DOHH2 (cell line): ENCODE measurements around the gene FXR2.

Experiments
- H3F3A ChIP-seq: fragments of 200-600 bp; sonication (generic), shearing (Covaris generic); 2 replicates; pipeline ENCODE4 v1.6.0; 2016; ENCODE audit warnings: antibody characterized with exemption, mild to moderate bottlenecking; ENCODE audit not compliant: control insufficient read depth, insufficient read depth
- H3K27ac ChIP-seq: fragments of 200-600 bp; sonication (generic); 2 replicates; pipeline ENCODE4 v1.5.1; 2014; ENCODE audit warnings: low read depth, mild to moderate bottlenecking, low read length, moderate library complexity
- H3K27me3 ChIP-seq: fragments of 200-600 bp; sonication (generic); 2 replicates; pipeline ENCODE4 v1.6.1; 2014; ENCODE audit warnings: mild to moderate bottlenecking, low read length, mixed read lengths; ENCODE audit not compliant: control insufficient read depth
- H3K36me3 ChIP-seq: fragments of 200-600 bp; sonication (generic); 2 replicates; pipeline ENCODE4 v1.6.1; 2014; ENCODE audit warnings: mild to moderate bottlenecking, low read length, moderate library complexity, mixed read lengths; ENCODE audit not compliant: control insufficient read depth
- H3K4me1 ChIP-seq: fragments of 200-600 bp; sonication (generic); 2 replicates; pipeline ENCODE4 v1.6.1; 2014; ENCODE audit warnings: mild to moderate bottlenecking, low read length, mixed read lengths; ENCODE audit not compliant: control insufficient read depth
- H3K4me2 ChIP-seq: fragments of 200-600 bp; sonication (generic); 2 replicates; pipeline ENCODE4 v1.6.0; 2014; ENCODE audit warnings: mild to moderate bottlenecking, low read length, moderate library complexity
- H3K4me3 ChIP-seq: fragments of 200-600 bp; sonication (generic); 2 replicates; pipeline ENCODE4 v1.5.1; 2014; ENCODE audit warnings: mild to moderate bottlenecking, low read length, mixed read lengths
- H3K79me2 ChIP-seq: fragments of 200-600 bp; sonication (generic); 2 replicates; pipeline ENCODE4 v1.6.1; 2014; ENCODE audit warnings: mild to moderate bottlenecking, low read length, mixed read lengths; ENCODE audit not compliant: control insufficient read depth
- H3K9me2 ChIP-seq: fragments of 200-600 bp; sonication (generic); replicated peaks from 2 replicates; pipeline ENCODE4 v1.6.1; 2014; ENCODE audit warnings: mild to moderate bottlenecking, low read length, mixed read lengths; ENCODE audit not compliant: control insufficient read depth
- H3K9me3 ChIP-seq: fragments of 200-600 bp; sonication (generic); 2 replicates; pipeline ENCODE4 v1.6.1; 2014; ENCODE audit warnings: antibody characterized with exemption, low read length, mixed read lengths; ENCODE audit not compliant: control insufficient read depth, insufficient read depth
- H4K20me1 ChIP-seq: fragments of 200-600 bp; sonication (generic); 2 replicates; pipeline ENCODE4 v1.6.0; 2014; ENCODE audit warnings: low read depth, mild to moderate bottlenecking, antibody characterized with exemption, low read length, moderate library complexity; ENCODE audit not compliant: control insufficient read depth, insufficient read depth
- CTCF ChIP-seq: fragments of 200-600 bp; sonication (generic); IDR thresholded peaks from one replicate; pipeline ENCODE4 v1.5.1; 2014; ENCODE audit warnings: antibody characterized with exemption, mild to moderate bottlenecking, low read depth, low read length; ENCODE audit not compliant: poor library complexity, severe bottlenecking
- EZH2phosphoT487 ChIP-seq: fragments of 200-600 bp; sonication (generic); IDR thresholded peaks from 2 replicates; pipeline ENCODE4 v1.6.1; 2017; ENCODE audit warnings: borderline replicate concordance, mild to moderate bottlenecking, antibody characterized with exemption, low read length, moderate library complexity, mixed read lengths

The FXR2 gene

GRCh38 chr17:7636163-7636562 lies 21.5 kb upstream of the FXR2 start:
- H3K4me3 ChIP-seq = no peak overlapping the region
- no peaks in the 10 kb centered on the region for H3K9me3 ChIP-seq
- H3K9me2 ChIP-seq = no peaks in the 10 kb centered on the region
- TF ChIP-seq EZH2phosphoT487 (no peak), CTCF (no peak)
- H3K27ac ChIP-seq = no peak overlapping the region
- H3K4me1 ChIP-seq = no peaks in the 10 kb centered on the region
- no peaks in the 10 kb centered on the region for H3K79me2 ChIP-seq
- no peaks in the 10 kb centered on the region; the same call in 1 of the 2 replicates for H3K27me3 ChIP-seq
- H3K4me2 ChIP-seq = no peak overlapping the region
- H4K20me1 ChIP-seq = no peaks in the 10 kb centered on the region
- no peaks in the 10 kb centered on the region for H3F3A ChIP-seq
- no peaks in the 10 kb centered on the region for H3K36me3 ChIP-seq

GRCh38 chr17:7634384-7634783 lies 19.7 kb upstream of the FXR2 start:
- Histone ChIP-seq H4K20me1 (no peaks in the 10 kb centered on the region), H3K79me2 (no peaks in the 10 kb centered on the region), H3K27ac (no peak overlapping the region), H3K36me3 (no peaks in the 10 kb centered on the region), H3K9me2 (no peaks in the 10 kb centered on the region), H3F3A (no peaks in the 10 kb centered on the region), H3K27me3 (no peaks in the 10 kb centered on the region; the same call in 1 of the 2 replicates), H3K4me3 (no peak overlapping the region), H3K4me2 (no peak overlapping the region), H3K9me3 (no peaks in the 10 kb centered on the region), H3K4me1 (no peaks in the 10 kb centered on the region)
- TF ChIP-seq CTCF (peak; percentile 45), EZH2phosphoT487 (no peak)

DNA sequence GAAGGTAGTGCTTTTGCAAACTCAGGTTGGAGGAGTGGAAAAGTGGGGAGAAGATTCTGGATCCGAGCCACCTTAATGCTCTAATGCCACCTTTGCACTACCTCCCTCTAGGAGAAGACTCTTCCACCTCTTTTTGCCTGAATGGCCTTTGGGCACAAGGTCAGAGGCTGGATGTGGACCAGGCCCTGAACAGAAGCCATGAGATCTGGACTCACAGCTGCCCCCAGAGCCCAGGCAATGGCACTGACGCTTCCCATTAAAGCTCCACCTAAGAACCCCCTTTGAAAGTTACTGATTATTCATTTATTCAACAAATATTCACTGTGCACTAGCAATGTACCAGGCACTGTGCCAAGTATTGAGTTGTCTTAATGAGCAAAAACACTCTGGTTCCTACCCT lies 18.4 kb upstream of the FXR2 start:
- Histone ChIP-seq H3K9me3 (no peaks in the 10 kb centered on the region), H4K20me1 (no peaks in the 10 kb centered on the region), H3K4me1 (no peaks in the 10 kb centered on the region), H3K9me2 (no peaks in the 10 kb centered on the region), H3K36me3 (no peaks in the 10 kb centered on the region), H3K27ac (no peak overlapping the region), H3K4me3 (no peak overlapping the region), H3K4me2 (no peak overlapping the region), H3K27me3 (no peaks in the 10 kb centered on the region; the same call in 1 of the 2 replicates), H3K79me2 (no peaks in the 10 kb centered on the region), H3F3A (no peaks in the 10 kb centered on the region)
- TF ChIP-seq EZH2phosphoT487 (no peak), CTCF (no peak)
